HG03439 (cell line): ENCODE results near the gene DDC.
"Not testable (repeated sequence)": the region's sequence is repeated elsewhere in the genome, so short reads cannot be mapped to it uniquely, and the experiment has no call there.

Source experiments
- ATAC-seq: cut with Tn5 transposase; IDR thresholded peaks from one replicate; pipeline ENCODE4 v1.9.1; 2021; ENCODE audit warnings: mild to moderate bottlenecking, moderate library complexity; ENCODE audit not compliant: unreplicated experiment

Gene DDC

DNA sequence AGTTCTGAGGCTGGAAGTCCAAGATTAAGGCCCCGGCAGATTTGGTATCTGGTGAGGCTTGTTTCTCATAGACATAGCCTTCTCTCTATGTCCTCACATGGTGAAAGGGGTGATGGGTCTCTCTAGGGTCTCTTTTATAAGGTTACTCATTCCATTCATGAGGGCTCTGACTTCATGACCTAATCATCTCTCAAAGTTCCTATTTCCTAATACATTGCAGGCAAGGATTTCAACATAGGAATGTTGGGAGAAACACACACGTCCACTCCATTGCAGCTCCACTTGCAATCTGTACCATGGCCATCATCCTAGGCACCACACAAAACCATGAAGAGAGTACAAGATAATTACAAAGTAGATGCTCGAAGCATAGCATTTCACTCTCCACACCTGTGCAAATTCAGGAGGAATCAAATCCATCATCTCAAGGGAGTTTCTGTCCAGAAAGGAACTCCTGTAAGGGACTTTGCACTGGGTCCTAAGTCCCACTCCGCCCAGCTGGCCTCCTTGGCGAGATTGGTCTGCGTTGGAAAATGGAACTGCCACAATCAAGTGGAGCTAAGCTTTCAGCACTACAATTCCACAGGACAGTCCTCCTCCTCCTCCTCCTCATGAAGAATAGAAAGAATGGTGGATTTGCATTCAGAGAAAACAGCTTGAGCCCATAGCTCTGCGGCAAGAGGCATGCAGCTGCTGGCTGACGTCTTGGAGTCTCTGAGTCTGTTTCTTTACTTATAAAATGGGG, 8.8 kb downstream of the DDC start:
- no peak for ATAC-seq

DNA sequence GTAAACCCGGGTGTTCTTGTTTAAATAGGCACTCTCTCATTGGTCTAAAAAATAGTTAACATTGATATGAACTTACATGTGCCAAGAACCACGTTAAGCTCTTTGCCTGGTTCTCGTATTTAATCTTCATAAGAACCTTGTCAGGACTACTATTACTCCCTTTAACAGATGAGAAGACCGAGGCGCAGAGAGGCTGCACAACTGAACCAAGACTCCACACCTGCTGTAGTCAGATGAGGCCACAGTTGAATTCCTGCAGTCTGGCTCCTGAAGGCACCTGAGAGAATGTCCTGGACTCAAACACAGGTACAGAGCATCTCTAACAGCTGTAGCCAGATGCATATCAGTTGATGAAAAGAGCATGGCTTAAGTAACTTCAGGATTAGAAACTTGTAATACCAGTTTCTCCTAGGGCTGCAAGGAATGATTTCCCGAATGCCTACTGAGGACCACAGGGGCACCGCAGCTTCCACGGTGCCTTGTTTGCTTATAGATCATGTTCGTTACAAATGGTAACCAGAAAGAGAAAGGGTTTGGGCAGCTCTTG, 9.5 kb downstream of the DDC start:
- no peak for ATAC-seq

DNA sequence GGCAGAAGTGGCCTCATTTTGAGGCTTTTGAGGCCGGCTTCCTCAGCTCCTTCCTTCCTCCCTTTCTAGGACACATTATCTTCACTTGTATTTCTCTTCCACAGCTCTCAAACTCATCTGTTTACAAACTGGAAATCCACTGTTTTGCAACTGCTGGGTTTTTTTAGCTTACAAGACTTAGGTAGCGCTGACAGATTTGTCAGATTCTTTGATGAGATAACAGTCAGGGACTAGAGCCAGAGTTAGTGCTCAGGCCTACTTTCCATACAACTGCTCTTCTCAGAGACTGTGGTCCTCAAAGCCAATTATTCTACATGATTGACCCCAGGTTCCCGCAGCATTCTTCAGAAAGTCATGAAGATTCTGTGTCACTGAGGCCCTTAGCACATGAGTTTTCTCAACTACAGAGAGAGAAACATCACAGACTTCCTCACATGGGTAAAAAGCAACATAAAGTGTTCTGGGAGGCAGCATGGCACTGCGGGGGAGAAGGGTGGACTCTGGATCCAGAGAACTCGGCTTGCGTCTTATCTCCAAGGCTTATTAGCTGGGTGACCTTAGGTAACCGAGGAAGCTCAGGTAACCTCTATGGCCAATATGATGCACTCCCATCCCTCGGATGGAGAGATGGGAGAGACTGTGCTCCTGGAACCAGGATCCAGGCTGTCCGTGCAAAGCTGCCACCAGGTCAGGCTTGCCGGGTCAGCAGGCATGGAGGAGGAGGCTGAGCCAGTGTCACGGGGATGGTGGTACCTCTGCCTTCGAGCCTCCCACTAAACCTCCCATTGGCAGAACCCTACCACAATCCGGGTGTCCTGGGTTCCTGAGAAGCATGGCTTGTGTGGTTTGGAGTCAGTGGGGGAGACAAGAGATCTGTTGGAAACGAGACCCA, 10.5 kb downstream of the DDC start:
- no peak for ATAC-seq

DNA sequence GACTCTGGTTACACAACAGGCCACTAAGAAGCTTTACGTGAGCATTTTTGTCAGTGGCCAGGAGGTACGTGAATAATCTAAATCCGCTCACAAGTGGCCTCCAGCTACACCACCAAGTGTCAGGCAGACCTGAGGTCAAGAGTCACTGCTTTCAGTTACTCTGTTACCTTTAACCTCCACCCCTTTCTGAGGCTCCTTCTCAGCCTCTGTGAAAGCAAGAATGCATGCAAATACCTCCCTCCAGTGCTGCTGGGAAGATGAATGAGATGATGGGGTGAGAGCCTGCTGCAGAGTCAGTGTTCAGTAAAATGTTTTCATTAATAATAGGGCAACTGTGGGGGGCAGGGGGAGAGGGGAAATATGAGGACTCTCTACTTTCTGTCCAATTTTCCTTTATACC, 11.2 kb downstream of the DDC start:
- no peak for ATAC-seq

DNA sequence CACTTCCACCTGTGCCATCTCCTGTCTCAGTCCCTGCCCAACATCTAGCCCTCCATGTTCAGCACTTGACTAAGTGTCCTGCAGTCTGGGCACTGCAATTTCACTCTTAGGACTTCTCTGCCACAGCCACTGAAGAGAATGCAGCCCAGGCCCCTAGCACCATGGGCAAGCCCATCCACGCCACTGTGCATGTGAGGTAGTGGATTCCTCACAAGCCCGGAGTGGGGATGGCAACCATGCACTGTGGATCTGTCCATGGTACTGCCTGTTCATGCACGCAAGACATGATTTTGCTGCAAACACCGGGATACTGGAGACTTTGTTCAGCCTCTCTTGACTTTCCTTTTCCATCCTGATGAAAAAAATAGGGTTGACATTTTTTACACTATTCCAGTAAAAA, 12.3 kb downstream of the DDC start:
- no peak for ATAC-seq

DNA sequence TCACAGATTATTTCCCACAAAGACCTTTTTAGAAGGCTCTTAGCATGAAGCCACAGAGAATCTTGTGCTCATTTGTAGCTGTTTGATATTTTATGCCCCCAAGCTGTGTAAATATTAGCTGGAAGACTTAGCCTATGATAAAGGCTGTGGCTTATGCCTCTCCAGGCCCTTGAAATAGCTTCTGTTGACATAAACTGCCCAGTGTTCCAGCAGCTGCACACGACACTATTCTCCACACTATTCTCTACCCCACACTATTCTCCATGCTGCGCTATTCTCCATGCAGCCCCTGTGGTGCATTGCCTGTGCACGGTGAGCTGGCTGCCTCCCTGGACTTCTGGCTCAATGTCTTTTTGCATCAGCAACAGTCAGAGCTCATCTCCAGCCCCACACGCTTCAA, 13.1 kb downstream of the DDC start:
- ATAC-seq, result no peak

DNA sequence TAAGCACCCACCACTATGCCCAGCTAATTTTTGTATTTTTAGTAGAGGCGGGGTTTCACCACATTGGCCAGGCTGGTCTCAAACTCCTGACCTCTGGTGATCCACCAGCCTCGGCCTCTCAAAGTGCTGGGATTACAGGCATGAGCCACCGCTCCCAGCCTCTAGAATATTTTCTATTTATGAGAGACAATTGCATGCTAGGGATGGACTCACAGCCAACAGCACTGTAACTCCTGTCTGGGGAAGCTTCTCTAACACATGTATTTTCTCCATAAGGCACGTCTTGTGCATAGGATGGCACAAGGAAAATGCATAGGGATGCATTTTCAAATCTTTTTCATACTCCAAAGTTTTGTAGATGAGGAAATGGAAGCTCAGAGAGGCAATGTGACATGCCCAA, 19.6 kb downstream of the DDC start:
- not testable (repeated sequence) for ATAC-seq

DNA sequence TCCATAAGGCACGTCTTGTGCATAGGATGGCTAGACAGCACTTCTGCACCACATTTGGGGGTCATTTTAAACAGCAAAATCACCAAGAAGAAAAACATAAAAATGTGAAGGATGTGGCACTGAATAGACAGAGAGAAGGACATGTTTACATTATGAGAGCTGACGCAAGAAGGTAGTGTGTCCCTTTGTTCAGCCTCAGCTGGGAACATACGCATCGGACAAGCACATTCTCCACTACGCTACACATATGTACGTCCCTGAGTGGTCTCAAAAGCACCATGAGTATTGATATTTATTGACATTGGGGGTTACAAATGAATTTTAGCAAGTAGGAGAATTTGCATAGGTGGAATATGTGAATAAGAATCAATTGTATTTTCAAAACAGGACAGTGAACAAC, 20.2 kb downstream of the DDC start:
- ATAC-seq, result no peak

DNA sequence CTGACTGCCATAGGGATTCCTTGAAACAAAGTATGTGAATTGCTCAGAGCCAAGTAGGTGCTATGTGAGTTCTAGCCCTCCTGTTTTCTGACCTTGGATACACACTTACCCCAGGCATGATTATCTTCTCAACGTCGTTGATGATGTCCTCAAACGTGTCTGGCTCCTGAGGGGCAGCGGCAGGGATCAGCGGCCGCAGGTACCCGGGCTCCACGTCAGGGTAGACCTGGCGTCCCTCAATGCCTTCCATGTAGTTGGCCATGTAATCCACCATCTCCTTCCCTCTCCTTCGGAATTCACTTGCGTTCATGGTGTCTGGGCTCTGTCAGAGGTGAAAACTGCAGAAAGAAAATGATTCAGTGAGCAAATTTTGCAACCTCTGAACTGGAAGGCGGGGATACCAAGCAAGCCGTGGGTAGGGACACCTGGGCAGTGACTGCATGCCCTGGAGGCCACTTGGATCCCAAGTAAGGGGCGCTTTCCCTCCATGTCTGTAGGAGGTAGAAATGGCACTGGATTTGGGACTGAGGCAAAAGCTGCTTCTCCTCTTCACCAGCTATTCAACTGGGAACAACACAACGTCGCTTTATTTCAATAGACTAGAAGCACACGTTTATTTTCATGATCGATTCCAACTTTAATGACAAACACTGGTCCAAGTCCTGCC, 21.3 kb downstream of the DDC start:
- ATAC-seq, result no peak

DNA sequence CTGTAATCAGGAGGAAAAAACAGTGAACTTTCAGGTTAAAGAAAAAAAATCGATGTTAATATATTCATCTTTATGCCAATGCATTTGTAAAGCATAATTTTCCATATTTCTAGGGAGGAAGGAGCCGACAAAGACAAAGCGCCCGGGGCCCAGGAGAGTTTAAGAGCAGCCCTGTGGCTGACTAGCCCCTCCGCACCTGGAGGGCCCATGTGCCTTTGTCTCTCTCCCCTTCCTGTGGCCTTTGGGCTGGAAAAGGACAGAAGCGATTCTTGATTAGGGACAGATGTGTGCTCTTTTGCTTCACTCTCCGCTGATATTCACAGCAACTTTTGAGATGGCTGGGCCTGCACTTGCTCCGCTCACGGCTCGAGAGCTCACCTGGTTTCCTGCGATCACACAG, 23.1 kb downstream of the DDC start:
- ATAC-seq, result no peak

DNA sequence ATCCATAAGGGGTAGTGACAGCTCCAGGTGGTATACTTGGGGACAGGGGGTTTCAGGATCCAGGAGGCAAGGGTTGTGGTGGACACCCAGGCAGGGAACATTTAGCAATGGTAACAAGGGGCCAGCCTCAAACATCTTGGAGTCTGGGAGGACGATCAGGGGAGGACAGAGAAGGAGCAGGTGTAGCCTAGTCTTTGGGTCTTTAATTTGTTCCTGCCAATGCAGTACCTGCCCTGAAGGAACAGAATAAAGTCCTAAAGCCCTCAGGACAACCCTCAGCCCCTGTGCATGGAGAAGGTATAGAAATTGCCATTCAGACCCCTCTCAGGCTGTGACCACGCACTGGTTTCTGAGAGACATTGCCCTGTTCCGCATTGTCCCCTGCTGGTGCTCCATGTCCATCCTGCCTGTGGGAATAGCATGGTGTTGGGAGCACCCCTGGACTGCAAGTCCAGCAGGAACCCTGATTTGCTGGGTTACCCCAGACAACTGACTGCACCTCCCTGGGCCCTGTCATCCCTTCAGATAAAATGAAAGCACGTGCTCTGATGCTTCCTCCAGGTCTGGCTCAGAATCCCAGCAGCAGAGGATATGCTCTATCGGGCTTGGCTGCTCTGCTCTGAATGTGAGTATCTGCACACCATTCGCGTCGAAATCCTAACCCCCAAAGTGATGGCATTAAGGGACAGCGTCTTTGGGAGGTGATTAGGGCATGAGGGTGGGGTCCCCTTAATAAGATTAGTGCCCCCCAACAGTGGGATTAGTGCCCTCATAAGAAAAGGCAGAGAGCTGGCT, 24.2 kb downstream of the DDC start:
- ATAC-seq, result no peak

DNA sequence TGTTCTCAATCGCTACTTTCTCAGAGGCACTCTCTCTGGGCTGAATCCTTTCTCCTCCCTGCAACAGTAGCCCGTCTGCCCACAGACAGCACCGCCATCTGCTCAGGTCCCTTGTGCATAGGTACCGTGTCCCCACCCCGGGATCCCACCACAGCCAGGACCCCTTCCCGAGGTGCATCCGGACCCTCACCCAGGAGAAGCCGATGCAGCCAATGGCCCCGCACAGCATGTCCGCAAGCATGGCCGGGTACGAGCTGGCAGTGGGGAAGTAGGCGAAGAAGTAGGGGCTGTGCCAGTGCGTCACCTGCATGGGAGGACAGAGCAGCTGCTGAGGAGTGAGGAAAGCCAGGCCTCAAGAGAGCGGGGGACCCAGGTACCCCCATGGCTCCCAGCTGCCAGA, 25.5 kb downstream of the DDC start:
- ATAC-seq, result no peak

DNA sequence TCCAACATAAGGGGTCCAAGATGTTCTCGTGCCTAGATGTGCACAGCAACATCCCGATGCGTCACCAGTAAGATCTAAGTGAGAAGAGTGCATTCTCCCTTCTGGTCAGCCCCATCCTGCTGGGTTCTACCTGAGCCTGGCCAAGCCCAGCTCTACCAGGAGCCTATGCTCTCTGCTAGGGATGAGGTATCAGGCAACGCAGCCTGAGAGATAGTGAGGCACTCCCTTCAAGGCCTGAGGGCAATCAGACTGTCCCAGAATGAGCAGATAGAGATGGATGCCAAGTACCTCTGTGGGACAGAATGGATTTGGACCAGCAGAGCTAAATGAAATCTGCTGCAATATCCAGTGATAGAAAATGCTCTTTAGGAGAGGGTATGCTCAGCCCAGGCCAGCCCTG, 26.7 kb downstream of the DDC start:
- no peak for ATAC-seq

DNA sequence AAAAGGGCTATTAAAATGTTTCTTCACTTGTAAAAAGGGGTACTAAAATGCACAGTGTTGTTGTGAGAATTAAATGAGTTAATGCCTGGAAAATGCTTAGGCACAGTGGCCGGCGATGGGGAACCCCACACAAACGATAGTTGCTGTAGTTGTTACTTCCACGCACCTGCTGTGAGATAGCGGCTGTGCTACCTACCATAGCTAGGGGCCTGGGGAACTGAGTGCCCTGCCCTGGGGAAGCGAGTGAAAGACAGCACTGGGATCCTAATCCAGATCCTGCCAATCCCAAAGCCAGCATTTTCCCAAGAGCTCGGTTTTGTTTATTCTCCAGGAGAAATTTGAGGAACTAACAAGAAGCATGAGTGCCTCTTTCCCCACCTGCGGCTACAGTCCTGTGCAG, 27.8 kb downstream of the DDC start:
- ATAC-seq, result no peak

DNA sequence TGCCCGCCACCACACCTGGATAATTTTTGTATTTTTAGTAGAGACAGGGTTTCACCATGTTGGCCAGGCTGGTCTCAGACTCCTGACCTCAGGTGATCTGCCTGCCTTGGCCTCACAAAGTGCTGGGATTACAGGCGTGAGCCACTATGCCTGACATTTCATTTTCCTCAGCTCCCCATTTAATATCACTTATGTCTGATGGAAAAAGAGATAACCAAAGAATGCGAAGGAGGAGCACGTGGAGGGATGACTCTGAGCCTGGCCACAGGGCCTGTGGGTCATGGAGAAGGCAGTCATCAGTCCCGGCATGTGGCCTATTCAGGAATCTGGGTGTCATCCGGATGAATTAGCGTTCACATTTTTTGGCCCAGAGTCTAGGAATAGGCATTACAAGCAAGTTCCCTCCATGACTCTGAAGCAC, 29.9 kb downstream of the DDC start:
- not testable (repeated sequence) for ATAC-seq

DNA sequence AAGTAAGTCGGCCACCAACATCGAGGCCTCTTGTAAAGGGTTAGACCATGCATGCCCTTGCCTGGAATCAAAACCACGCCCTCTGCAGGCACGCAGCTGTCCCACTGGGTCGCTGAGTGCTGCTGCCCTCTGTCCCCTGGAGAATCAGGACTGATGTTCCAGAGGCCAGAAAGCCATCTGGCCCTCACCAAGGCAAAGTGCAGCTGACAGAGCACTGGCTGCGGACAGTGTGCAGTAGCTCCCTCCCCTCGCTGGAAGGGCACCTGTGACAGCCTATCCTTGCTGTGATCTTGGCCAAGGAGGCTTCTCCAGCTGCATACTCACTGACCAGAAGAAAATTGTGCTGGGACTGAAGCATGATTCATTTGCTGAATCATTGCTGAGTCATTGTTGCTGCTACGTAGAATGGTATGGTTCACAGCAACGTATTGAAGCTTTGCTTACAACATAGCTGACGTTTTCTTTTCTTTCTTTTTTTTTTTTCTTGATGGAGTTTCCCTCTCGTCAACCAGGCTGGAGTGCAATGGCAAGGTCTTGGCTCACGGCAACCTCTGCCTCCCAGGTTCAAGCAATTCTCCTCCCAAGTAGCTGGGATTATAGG, 30.4 kb downstream of the DDC start:
- no peak for ATAC-seq

DNA sequence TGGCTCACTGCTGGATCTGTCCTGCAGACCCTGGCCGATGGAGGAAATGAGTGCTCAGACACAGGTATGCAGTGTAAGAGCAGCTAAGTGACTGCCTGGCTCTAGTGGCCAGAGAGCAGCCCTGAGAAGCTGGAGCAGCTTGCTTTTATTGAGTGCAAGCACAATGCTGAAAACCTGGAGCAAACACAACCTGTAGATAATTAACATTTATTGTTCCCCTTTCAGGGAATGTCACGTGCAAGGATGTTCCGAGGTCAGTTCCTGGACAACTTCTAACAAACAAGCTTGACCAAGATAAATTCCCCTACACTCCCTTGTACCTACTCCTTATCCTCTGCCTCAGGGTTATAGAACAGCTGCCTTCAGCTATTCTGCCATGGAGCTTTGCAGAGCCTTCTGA, 31.3 kb downstream of the DDC start:
- ATAC-seq, result no peak

DNA sequence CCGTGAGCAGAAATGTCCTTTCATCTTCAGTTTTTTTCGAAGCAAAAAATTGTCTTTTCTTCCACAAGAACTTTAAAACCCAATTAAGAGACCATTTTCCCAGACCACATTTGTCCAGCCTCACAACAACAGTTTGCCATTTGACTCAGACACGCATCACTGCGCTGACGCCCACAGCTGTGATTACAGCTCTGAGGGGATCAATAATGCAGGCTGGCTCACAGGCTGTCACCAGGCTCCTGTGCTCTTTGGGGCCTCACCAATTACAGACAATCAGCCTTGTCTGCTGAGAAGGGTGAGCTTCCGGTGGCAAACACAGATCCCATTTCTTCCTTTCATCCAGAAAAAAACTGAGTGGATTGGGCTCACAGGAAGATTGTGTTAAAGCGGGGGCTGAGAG, 33.3 kb downstream of the DDC start:
- no peak for ATAC-seq

DNA sequence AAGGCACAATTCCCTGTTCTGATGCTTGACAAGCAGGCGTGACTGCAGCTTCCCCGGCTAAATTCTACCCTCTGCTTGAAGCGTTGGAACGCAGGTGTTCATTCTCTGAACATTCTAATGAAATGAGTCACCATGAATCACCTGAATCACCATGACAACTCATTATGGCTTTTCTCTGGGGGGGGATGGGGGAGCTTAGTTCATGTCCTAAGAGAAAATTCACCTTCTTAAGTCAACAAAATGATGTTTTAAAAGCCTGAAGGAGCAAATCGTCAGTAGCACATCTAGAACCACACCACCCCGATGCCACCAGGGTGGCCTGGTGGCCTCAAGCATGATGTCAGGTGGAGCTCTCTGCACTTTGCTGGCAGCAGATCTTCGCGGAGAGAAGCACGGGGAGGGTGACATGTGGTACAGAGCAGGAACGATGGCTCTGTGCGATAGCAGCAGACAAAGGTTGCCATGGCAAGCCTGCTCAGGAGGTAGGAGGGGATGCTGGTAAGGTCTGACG, 33.7 kb downstream of the DDC start:
- no peak for ATAC-seq

DNA sequence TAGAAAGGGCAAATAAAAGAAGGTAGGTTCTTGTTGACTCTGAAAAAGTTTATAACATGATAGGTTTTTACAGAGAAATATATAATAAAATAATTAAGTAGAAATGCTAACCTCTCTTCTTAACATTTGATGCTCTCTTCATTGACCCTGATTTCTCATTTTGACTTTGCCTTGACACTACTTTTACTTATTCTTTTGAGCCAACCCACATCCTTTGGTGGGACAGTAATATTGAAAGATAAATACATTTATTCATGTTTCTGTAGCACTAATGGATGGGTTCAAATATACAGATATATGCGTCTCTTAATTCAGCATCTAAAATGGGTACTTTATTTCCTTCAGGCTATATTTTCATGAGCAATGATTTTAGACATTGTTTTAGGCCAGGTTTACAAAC, 34.4 kb downstream of the DDC start:
- no peak for ATAC-seq
